Right lobe of liver (tissue), 6 donors: ENCODE measurements around the gene IFT27. TPM values are rescaled to one million over a fixed set of nuclear protein-coding genes. Genes with fewer than 3 reads are reported as not detected.

Experiments used
- ATAC-seq, 4 donors: fragments of 200-7000 bp; cut with Tn5 transposase; one replicate each; pipeline ENCODE4 v1.9.1; 2020; ENCODE audit warnings: mild to moderate bottlenecking in 4 of 4, moderate library complexity in 4 of 4
- DNase-seq, 3 donors: peaks; one replicate each; pipeline ENCODE4 v3.0.0-alpha.2; 2020
- H3K27ac ChIP-seq, 3 donors: fragments of 200-600 bp; one replicate each; pipeline ENCODE4 v1.8.0; 2022
- H3K27me3 ChIP-seq, 2 donors: fragments of 200-600 bp; one replicate each; pipeline ENCODE4 v1.8.0; 2022
- H3K36me3 ChIP-seq, 4 donors: fragments of 200-600 bp; sonication (generic) in 1 of 4; one replicate each; pipeline versions ENCODE4 v1.5.1 to v1.8.0; 2017 to 2022; ENCODE audit warnings: control low read depth in 1 of 4
- H3K4me1 ChIP-seq, 4 donors: fragments of 200-600 bp; sonication (generic) in 1 of 4; one replicate each; pipeline versions ENCODE4 v1.5.1 to v1.8.0; 2017 to 2022; ENCODE audit warnings: control low read depth in 1 of 4
- H3K4me3 ChIP-seq, 3 donors: fragments of 200-600 bp; one replicate each; pipeline ENCODE4 v1.8.0; 2022
- H3K9me3 ChIP-seq, 4 donors: fragments of 200-600 bp; sonication (generic) in 1 of 4; one replicate each; pipeline versions ENCODE4 v1.5.1 to v1.8.0; 2017 to 2022; ENCODE audit warnings: control low read depth in 1 of 4
- CTCF ChIP-seq, 4 donors: fragments of 200-600 bp in 3 of 4; fragments of 450-650 bp in 1 of 4; IDR thresholded peaks; one replicate each; pipeline versions ENCODE4 v1.5.1 to v1.8.0; 2016 to 2022; ENCODE audit warnings: antibody characterized with exemption in 4 of 4, mild to moderate bottlenecking in 2 of 4
- POLR2A ChIP-seq: fragments of 450-650 bp; IDR thresholded peaks from one replicate; pipeline ENCODE4 v1.6.1; 2017; ENCODE audit warnings: antibody characterized with exemption, mild to moderate bottlenecking
- WGBS: methylation state at CpG from one replicate; pipeline ENCODE4 v1.1.6; 2018; ENCODE audit warnings: low coverage, low lambda C conversion rate; ENCODE audit not compliant: insufficient coverage; ENCODE audit errors: missing lambda C conversion rate; 5-methylcytosine and 5-hydroxymethylcytosine counted together
- intact Hi-C, 2 donors: fragments of 100-400 bp; cut with DNase I; formaldehyde crosslinking; loops; one replicate each; pipeline versions ENCODE4 v1.11.2 to v1.14.1; 2022
- total RNA-seq, 6 experiments: library from RNA; depleted of rRNA in 2 of 6; stranded (reverse); fragments of >200 nt in 2 of 6; fragmentation: NEBNext Ultra II Directional in 3 of 6; extraction: Animal tissue kit (Norgen Biotek cat#: 25700) in 3 of 6; gene quantifications; one replicate each; pipeline versions ENCODE4 v1.1.0 to v1.2.4, GENCODE V29; 2016 to 2023
- donor health status: DM: no; HTN: yes; CAD: no.
- donor health status: DM: no; HTN: no; CAD: no.
- donor health status: DM: no; HTN: no; CAD: no.
- donor health status: DM: no; HTN: yes; CAD: no.
- donor health status: DM: no; HTN: yes; CAD: no.

IFT27 gene
- total RNA-seq, 6 experiments from 2014 or later = 10.3 to 17.4 (median 14.8) TPM

GRCh38 chr22:36744791-36745190 is 31.1 kb downstream of the IFT27 start:
- intact Hi-C loops = no loop called here
- ATAC-seq (no peak), DNase-seq (no peak)
- Histone ChIP-seq H3K9me3 (no peaks in the 10 kb centered on the region), H3K36me3 (no peaks in the 10 kb centered on the region), H3K27me3 (no peaks in the 10 kb centered on the region), H3K27ac (no peak overlapping the region), H3K4me3 (no peak overlapping the region), H3K4me1 (no peaks in the 10 kb centered on the region)
- TF ChIP-seq POLR2A (no peak), CTCF (IDR thresholded peaks at IDR 0.05) (no peak)
- WGBS = 74% methylated on average over 7 of the region's 13 CpGs

- WGBS = no CpG with 5 or more reads among the region's 4 CpGs
- intact Hi-C loops = no loop called here
Observed at GRCh38 chr22:36744413-36744765, 31.5 kb downstream of the IFT27 start.

GRCh38 chr22:36743591-36744412 is 32.1 kb downstream of the IFT27 start:
- no peaks in the 10 kb centered on the region for H3K4me1 ChIP-seq
- no peaks in the 10 kb centered on the region for H3K36me3 ChIP-seq
- H3K27me3 ChIP-seq = no peaks in the 10 kb centered on the region
- intact Hi-C loops = no loop called here
- TF ChIP-seq POLR2A = no peak
- no peak for TF ChIP-seq CTCF (IDR thresholded peaks at IDR 0.05)
- no peaks in the 10 kb centered on the region for H3K9me3 ChIP-seq
- H3K4me3 ChIP-seq = no peak overlapping the region
- H3K27ac ChIP-seq = no peak overlapping the region
- ATAC-seq (peak in 1 of 4 donors; percentile 30), DNase-seq (no peak)
- 57% methylated on average over 10 of the region's 21 CpGs for WGBS

More at GRCh38 chr22:36744413-36744765, 31.5 kb downstream of the IFT27 start:
- H3K4me1 ChIP-seq = no peaks in the 10 kb centered on the region
- H3K27ac ChIP-seq = no peak overlapping the region
- DNase-seq = no peak
- no peak for TF ChIP-seq CTCF (IDR thresholded peaks at IDR 0.05)
- TF ChIP-seq POLR2A = no peak
- no peak overlapping the region for H3K4me3 ChIP-seq
- no peaks in the 10 kb centered on the region for H3K36me3 ChIP-seq
- no peak for ATAC-seq
- H3K9me3 ChIP-seq = no peaks in the 10 kb centered on the region
- H3K27me3 ChIP-seq = no peaks in the 10 kb centered on the region

GRCh38 chr22:36743011-36743410 is 32.9 kb downstream of the IFT27 start:
- Histone ChIP-seq H3K36me3 (no peaks in the 10 kb centered on the region), H3K27ac (no peak overlapping the region), H3K9me3 (no peaks in the 10 kb centered on the region), H3K4me3 (no peak overlapping the region), H3K27me3 (no peaks in the 10 kb centered on the region), H3K4me1 (no peaks in the 10 kb centered on the region)
- intact Hi-C loops = no loop called here
- WGBS = 50% methylated on average over 2 of the region's 4 CpGs
- ATAC-seq = no peak
- TF ChIP-seq POLR2A (no peak), CTCF (IDR thresholded peaks at IDR 0.05) (no peak)
- DNase-seq = no peak
